ENCODE data around the gene MTA2.

DNA sequence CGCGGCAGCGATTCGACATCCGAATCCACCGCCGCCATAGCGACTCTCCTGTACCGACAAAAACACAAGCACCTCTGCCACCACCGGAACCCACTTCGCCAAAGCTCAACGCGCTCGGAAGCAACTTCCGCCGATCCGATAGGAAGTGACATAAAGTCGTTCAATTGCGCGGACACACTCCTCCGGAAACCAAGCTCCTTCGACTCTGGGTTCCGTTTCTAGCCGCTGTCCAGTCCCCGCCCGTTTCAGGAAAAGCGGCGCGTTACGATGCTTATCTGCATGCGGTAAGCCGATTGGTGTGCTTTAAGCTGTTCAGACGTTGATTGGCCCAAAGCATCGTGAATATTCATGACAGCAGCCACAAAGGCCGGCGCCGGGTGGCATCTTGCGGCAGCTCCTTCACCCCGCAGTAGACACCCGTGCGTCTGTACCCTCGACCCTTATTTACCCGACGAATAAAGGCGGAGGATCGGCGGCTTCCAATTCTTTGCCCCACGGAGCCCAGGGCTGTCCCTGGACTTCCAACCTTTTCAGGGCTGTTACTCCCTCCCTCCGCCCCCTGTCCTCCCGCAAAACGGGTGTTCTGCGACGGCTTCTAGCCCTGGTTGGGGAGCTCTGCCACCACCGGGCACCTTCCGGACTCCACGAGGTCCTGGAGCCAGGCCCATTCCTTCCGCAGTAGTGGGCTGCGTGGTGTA, 10.1 kb downstream of the MTA2 start, which contains the start of gene TUT1:
- no peak for TF ChIP-seq CTCF (conservative IDR thresholded peaks at IDR 0.05; ENCODE audit: low read length)
- no peak for TF ChIP-seq EZH2phosphoT487 (IDR thresholded peaks at IDR 0.05; ENCODE audit: borderline replicate concordance)

All from Loucy (cell line).